ENCODE data around the gene CALR. TPM values are rescaled to one million over a fixed set of nuclear protein-coding genes. Genes with fewer than 3 reads are reported as not detected.

Gene CALR
- total and polyA plus RNA-seq, 2 experiments from 2014 or later: 1,015 to 1,238 TPM

- H3K9me2 ChIP-seq (ENCODE audit: insufficient read depth): no peaks in the 10 kb centered on the region
- H3K4me3 ChIP-seq: no peak overlapping the region
- no peak for DNase-seq
- no peaks in the 10 kb centered on the region for H3K9me3 ChIP-seq (ENCODE audit: low read depth)
- 80 to 92% methylated on average over 5 of the region's 5 CpGs for WGBS, 2 experiments (ENCODE audit: low coverage in 1 of 2, low lambda C conversion rate in 2 of 2, missing lambda C conversion rate in 2 of 2)
- H3K4me1 ChIP-seq (ENCODE audit: insufficient read depth): peaks cover 3% of the 10 kb centered on the region; the same call in 1 of the 2 replicates
- H3K9ac ChIP-seq: no peak overlapping the region
- in situ Hi-C loops (cut with MboI): no loop called here
- H3K27me3 ChIP-seq (replicated peaks; ENCODE audit: insufficient read depth): no peaks in the 10 kb centered on the region
- H2AFZ ChIP-seq: no peak overlapping the region
- no peak overlapping the region for H3K4me2 ChIP-seq (ENCODE audit: unreplicated experiment)
- H3K27ac ChIP-seq: no peak overlapping the region
- H3K79me2 ChIP-seq (ENCODE audit: insufficient read depth): peaks cover 11% of the 10 kb centered on the region; the same call in 1 of the 2 replicates
- no peaks in the 10 kb centered on the region for H3F3A ChIP-seq (ENCODE audit: insufficient read depth)
- TF ChIP-seq EZH2 (IDR thresholded peaks at IDR 0.05; ENCODE audit: insufficient read depth, poor library complexity, severe bottlenecking): no peak
- no peak for TF ChIP-seq EZH2phosphoT487 (IDR thresholded peaks at IDR 0.05; ENCODE audit: insufficient read depth, low read depth)
- no peaks in the 10 kb centered on the region for H4K20me1 ChIP-seq (ENCODE audit: insufficient read depth)
- H3K36me3 ChIP-seq (ENCODE audit: low read depth): no peaks in the 10 kb centered on the region
Measured at GRCh38 chr19:12893582-12893981, 44.8 kb upstream of the CALR start.

- WGBS, 2 experiments (ENCODE audit: low coverage in 1 of 2, low lambda C conversion rate in 2 of 2, missing lambda C conversion rate in 2 of 2): 78% methylated on average over 17 of the region's 17 CpGs
- Histone ChIP-seq H3K79me2 (ENCODE audit: insufficient read depth) (peaks cover 9% of the 10 kb centered on the region; the same call in 1 of the 2 replicates), H3K4me3 (no peak overlapping the region), H3K9me2 (ENCODE audit: insufficient read depth) (no peaks in the 10 kb centered on the region), H3K9me3 (ENCODE audit: low read depth) (no peaks in the 10 kb centered on the region), H3K27me3 (replicated peaks; ENCODE audit: insufficient read depth) (no peaks in the 10 kb centered on the region), H3K4me2 (ENCODE audit: unreplicated experiment) (no peak overlapping the region), H2AFZ (no peak overlapping the region), H4K20me1 (ENCODE audit: insufficient read depth) (no peaks in the 10 kb centered on the region), H3K4me1 (ENCODE audit: insufficient read depth) (peaks cover 3% of the 10 kb centered on the region; the same call in 1 of the 2 replicates), H3K27ac (no peak overlapping the region), H3K36me3 (ENCODE audit: low read depth) (no peaks in the 10 kb centered on the region), H3K9ac (no peak overlapping the region), H3F3A (ENCODE audit: insufficient read depth) (no peaks in the 10 kb centered on the region)
- in situ Hi-C loops (cut with MboI): no loop called here
- no peak for DNase-seq
- TF ChIP-seq EZH2 (IDR thresholded peaks at IDR 0.05; ENCODE audit: insufficient read depth, poor library complexity, severe bottlenecking) (no peak), EZH2phosphoT487 (IDR thresholded peaks at IDR 0.05; ENCODE audit: insufficient read depth, low read depth) (no peak)
Measured at GRCh38 chr19:12896460-12896859, 41.9 kb upstream of the CALR start.

GRCh38 chr19:12899891-12900518, 38.4 kb upstream of the CALR start:
- Histone ChIP-seq H3K27me3 (replicated peaks; ENCODE audit: insufficient read depth) (no peaks in the 10 kb centered on the region), H3K27ac (no peak overlapping the region), H3K4me2 (ENCODE audit: unreplicated experiment) (no peak overlapping the region), H3F3A (ENCODE audit: insufficient read depth) (no peaks in the 10 kb centered on the region), H3K79me2 (ENCODE audit: insufficient read depth) (no peaks in the 10 kb centered on the region), H3K9me3 (ENCODE audit: low read depth) (no peaks in the 10 kb centered on the region), H3K9me2 (ENCODE audit: insufficient read depth) (no peaks in the 10 kb centered on the region), H2AFZ (no peak overlapping the region), H3K4me3 (no peak overlapping the region), H4K20me1 (ENCODE audit: insufficient read depth) (no peaks in the 10 kb centered on the region), H3K9ac (no peak overlapping the region), H3K36me3 (ENCODE audit: low read depth) (no peaks in the 10 kb centered on the region), H3K4me1 (ENCODE audit: insufficient read depth) (no peaks in the 10 kb centered on the region)
- WGBS, 2 experiments (ENCODE audit: low coverage in 1 of 2, low lambda C conversion rate in 2 of 2, missing lambda C conversion rate in 2 of 2): 80% methylated on average over 10 of the region's 10 CpGs
- no peak for DNase-seq
- in situ Hi-C loops (cut with MboI): no loop called here
- TF ChIP-seq EZH2 (IDR thresholded peaks at IDR 0.05; ENCODE audit: insufficient read depth, poor library complexity, severe bottlenecking) (no peak), EZH2phosphoT487 (IDR thresholded peaks at IDR 0.05; ENCODE audit: insufficient read depth, low read depth) (no peak)

GRCh38 chr19:12907166-12907565, 31.2 kb upstream of the CALR start:
- TF ChIP-seq EZH2 (IDR thresholded peaks at IDR 0.05; ENCODE audit: insufficient read depth, poor library complexity, severe bottlenecking) (no peak), EZH2phosphoT487 (IDR thresholded peaks at IDR 0.05; ENCODE audit: insufficient read depth, low read depth) (no peak)
- Histone ChIP-seq H3K27me3 (replicated peaks; ENCODE audit: insufficient read depth) (no peaks in the 10 kb centered on the region), H3K9me3 (ENCODE audit: low read depth) (no peaks in the 10 kb centered on the region), H3F3A (ENCODE audit: insufficient read depth) (no peaks in the 10 kb centered on the region), H3K4me1 (ENCODE audit: insufficient read depth) (no peaks in the 10 kb centered on the region), H3K79me2 (ENCODE audit: insufficient read depth) (no peaks in the 10 kb centered on the region), H3K4me2 (ENCODE audit: unreplicated experiment) (no peak overlapping the region), H4K20me1 (ENCODE audit: insufficient read depth) (no peaks in the 10 kb centered on the region), H3K9me2 (ENCODE audit: insufficient read depth) (no peaks in the 10 kb centered on the region), H3K27ac (no peak overlapping the region), H3K36me3 (ENCODE audit: low read depth) (no peaks in the 10 kb centered on the region), H3K9ac (no peak overlapping the region), H2AFZ (no peak overlapping the region), H3K4me3 (no peak overlapping the region)
- 95 to 96% methylated on average over 9 of the region's 9 CpGs for WGBS, 2 experiments (ENCODE audit: low coverage in 1 of 2, low lambda C conversion rate in 2 of 2, missing lambda C conversion rate in 2 of 2)
- DNase-seq: no peak
- in situ Hi-C loops (cut with MboI): no loop called here
